Urinary bladder (tissue), 4 donors: ENCODE data around the gene CDR2. TPM values are rescaled to one million over a fixed set of nuclear protein-coding genes. Genes with fewer than 3 reads are reported as not detected.
A peak's percentile ranks its signal among the peaks of the same experiment; 100 is the strongest.
"Not testable (repeated sequence)": the region's sequence is repeated elsewhere in the genome, so short reads cannot be mapped to it uniquely, and the experiment has no call there.

Source experiments
- DNase-seq: peaks from one replicate; pipeline ENCODE4 v3.0.0-alpha.2; 2015; ENCODE audit errors: extremely low spot score
- H3K27ac ChIP-seq: one replicate; pipeline ENCODE4 v1.5.1; 2013; ENCODE audit warnings: low read depth, mild to moderate bottlenecking, moderate library complexity
- H3K36me3 ChIP-seq: one replicate; pipeline ENCODE4 v1.6.1; 2013; ENCODE audit warnings: mild to moderate bottlenecking, moderate library complexity; ENCODE audit not compliant: insufficient read depth
- H3K4me1 ChIP-seq: one replicate; pipeline ENCODE4 v1.6.1; 2013; ENCODE audit warnings: mild to moderate bottlenecking, moderate library complexity; ENCODE audit not compliant: insufficient read depth
- H3K4me3 ChIP-seq: one replicate; pipeline ENCODE4 v1.5.1; 2013; ENCODE audit warnings: low read depth, low read length
- WGBS: extraction: QIAGEN DNeasy Blood & Tissue Kit; methylation state at CpG from one replicate; pipeline ENCODE4 v1.1.7; 2013; 5-methylcytosine and 5-hydroxymethylcytosine counted together
- polyA plus RNA-seq: library from polyadenylated mRNA; stranded (reverse); fragments of 200-250 nt; gene quantifications from one replicate; pipeline ENCODE4 v1.2.3, GENCODE V29; 2013
- total RNA-seq: library from RNA; depleted of rRNA; stranded (reverse); fragments of >200 nt; gene quantifications from one replicate; pipeline ENCODE4 v1.2.3, GENCODE V29; 2014
- donor health status: healthy with polysubstance abuse.
- donor health status: healthy.

CDR2 gene
- total RNA-seq (48.6 TPM), polyA plus RNA-seq (22.9 TPM)

GRCh38 chr16:22374311-22375116, at the start of gene CDR2:
Gene CDR2, minus strand, starts transcription at chr16:22374619. Its CDS starts 310 bp downstream, at chr16:22374309.
- peak; percentile 95 for DNase-seq
- under 1% methylated on average over 96 of the region's 96 CpGs for WGBS
- Histone ChIP-seq H3K27ac (peak within 1 kb of the TSS; percentile 94), H3K36me3 (no peaks in the 10 kb centered on the region), H3K4me1 (peaks cover 3% of the 10 kb centered on the region), H3K4me3 (peak within 1 kb of the TSS; percentile 90)

- no peaks in the 10 kb centered on the region for H3K36me3 ChIP-seq
- no peak overlapping the region for H3K4me3 ChIP-seq
- H3K4me1 ChIP-seq = no peaks in the 10 kb centered on the region
- no peak for DNase-seq
- no peak overlapping the region for H3K27ac ChIP-seq
- WGBS = 90% methylated on average over 12 of the region's 12 CpGs
These were observed 49.3 kb upstream of the CDR2 start for GRCh38 chr16:22423716-22424115.

GRCh38 chr16:22421136-22421535, 46.7 kb upstream of the CDR2 start:
- H3K4me3 ChIP-seq = no peak overlapping the region
- DNase-seq = no peak
- no peak overlapping the region for H3K27ac ChIP-seq
- 93% methylated on average over 14 of the region's 14 CpGs for WGBS
- no peaks in the 10 kb centered on the region for H3K36me3 ChIP-seq
- no peaks in the 10 kb centered on the region for H3K4me1 ChIP-seq

GRCh38 chr16:22420606-22421135, 46.3 kb upstream of the CDR2 start:
- H3K27ac ChIP-seq = no peak overlapping the region
- no peaks in the 10 kb centered on the region for H3K36me3 ChIP-seq
- 93% methylated on average over 18 of the region's 18 CpGs for WGBS
- no peak overlapping the region for H3K4me3 ChIP-seq
- DNase-seq = no peak
- H3K4me1 ChIP-seq = no peaks in the 10 kb centered on the region

- Histone ChIP-seq H3K4me1 (no peaks in the 10 kb centered on the region), H3K36me3 (no peaks in the 10 kb centered on the region), H3K4me3 (no peak overlapping the region), H3K27ac (no peak overlapping the region)
- WGBS = 96% methylated on average over 11 of the region's 11 CpGs
- DNase-seq = no peak
These were observed 45.5 kb upstream of the CDR2 start for GRCh38 chr16:22419908-22420307.

GRCh38 chr16:22418826-22419225, 44.4 kb upstream of the CDR2 start:
- no peaks in the 10 kb centered on the region for H3K4me1 ChIP-seq
- H3K36me3 ChIP-seq = no peaks in the 10 kb centered on the region
- no peak overlapping the region for H3K27ac ChIP-seq
- DNase-seq = no peak
- H3K4me3 ChIP-seq = no peak overlapping the region
- WGBS = 88% methylated on average over 3 of the region's 3 CpGs

- DNase-seq, H3K4me1 ChIP-seq, H3K4me3 ChIP-seq, H3K27ac ChIP-seq, H3K36me3 ChIP-seq: not testable (repeated sequence)
- 97% methylated on average over 6 of the region's 6 CpGs for WGBS
These were observed 43.4 kb upstream of the CDR2 start for GRCh38 chr16:22417798-22418197.

- H3K4me3 ChIP-seq = no peak overlapping the region
- no peak overlapping the region for H3K27ac ChIP-seq
- WGBS = 93% methylated on average over 4 of the region's 4 CpGs
- no peak for DNase-seq
- no peaks in the 10 kb centered on the region for H3K36me3 ChIP-seq
- H3K4me1 ChIP-seq = no peaks in the 10 kb centered on the region
These were observed 42.6 kb upstream of the CDR2 start for GRCh38 chr16:22417019-22417418.

GRCh38 chr16:22413819-22414218, 39.4 kb upstream of the CDR2 start:
- Histone ChIP-seq H3K4me3 (no peak overlapping the region), H3K27ac (no peak overlapping the region), H3K36me3 (no peaks in the 10 kb centered on the region), H3K4me1 (no peaks in the 10 kb centered on the region)
- DNase-seq = no peak
- WGBS = 96% methylated on average over 7 of the region's 7 CpGs

GRCh38 chr16:22407486-22407885, 33.1 kb upstream of the CDR2 start:
- Histone ChIP-seq H3K4me1 (no peaks in the 10 kb centered on the region), H3K4me3 (no peak overlapping the region), H3K27ac (no peak overlapping the region), H3K36me3 (no peaks in the 10 kb centered on the region)
- WGBS = 90% methylated on average over 2 of the region's 2 CpGs
- DNase-seq = no peak

- Histone ChIP-seq H3K36me3 (no peaks in the 10 kb centered on the region), H3K27ac (no peak overlapping the region), H3K4me3 (no peak overlapping the region), H3K4me1 (no peaks in the 10 kb centered on the region)
- DNase-seq = no peak
These were observed 27.8 kb upstream of the CDR2 start for GRCh38 chr16:22402191-22402590.

- Histone ChIP-seq H3K4me3 (no peak overlapping the region), H3K27ac (no peak overlapping the region), H3K4me1 (no peaks in the 10 kb centered on the region), H3K36me3 (no peaks in the 10 kb centered on the region)
- WGBS = 82% methylated on average over 3 of the region's 3 CpGs
- DNase-seq = no peak
These were observed 26.5 kb upstream of the CDR2 start for GRCh38 chr16:22400900-22401299.

- Histone ChIP-seq H3K36me3 (peaks cover 2% of the 10 kb centered on the region), H3K27ac (no peak overlapping the region), H3K4me1 (no peaks in the 10 kb centered on the region), H3K4me3 (no peak overlapping the region)
- no peak for DNase-seq
These were observed 23.5 kb upstream of the CDR2 start for GRCh38 chr16:22397931-22398330.

GRCh38 chr16:22397464-22397863, 23.0 kb upstream of the CDR2 start:
- no peak for DNase-seq
- WGBS = 58% methylated on average over 1 of the region's 1 CpG
- Histone ChIP-seq H3K4me3 (no peak overlapping the region), H3K36me3 (peaks cover 2% of the 10 kb centered on the region), H3K4me1 (no peaks in the 10 kb centered on the region), H3K27ac (no peak overlapping the region)
